Smooth muscle cell of the brain vasculature (primary cell): Measurements from ENCODE around the gene WDR59.
"Not testable (repeated sequence)": the region's sequence is repeated elsewhere in the genome, so short reads cannot be mapped to it uniquely, and the experiment has no call there.

Experiments used
- DNase-seq: peaks from one replicate; pipeline ENCODE4 v3.0.0-alpha.2; 2012; ENCODE audit warnings: low read depth, low spot score

The WDR59 gene

GRCh38 chr16:74982256-74982655 is 2.7 kb downstream of the WDR59 start:
- DNase-seq, result no peak

GRCh38 chr16:74975591-74975990 is 9.3 kb downstream of the WDR59 start:
- DNase-seq, result no peak

- DNase-seq, result no peak
These were observed 11.6 kb downstream of the WDR59 start for GRCh38 chr16:74973304-74973703.

GRCh38 chr16:74954763-74955162 is 30.2 kb downstream of the WDR59 start:
- no peak for DNase-seq

GRCh38 chr16:74951681-74952080 is 33.2 kb downstream of the WDR59 start:
- no peak for DNase-seq

- DNase-seq, result no peak
These were observed 33.7 kb downstream of the WDR59 start for GRCh38 chr16:74951206-74951605.

GRCh38 chr16:74950511-74950910 is 34.4 kb downstream of the WDR59 start:
- no peak for DNase-seq

GRCh38 chr16:74949309-74949708 is 35.6 kb downstream of the WDR59 start:
- DNase-seq, result no peak

GRCh38 chr16:74944466-74944865 is 40.5 kb downstream of the WDR59 start:
- no peak for DNase-seq

GRCh38 chr16:74942977-74943918 is 41.7 kb downstream of the WDR59 start:
- DNase-seq, result no peak

GRCh38 chr16:74942566-74942965 is 42.4 kb downstream of the WDR59 start:
- DNase-seq, result no peak

- DNase-seq, result no peak
These were observed 45.2 kb downstream of the WDR59 start for GRCh38 chr16:74939688-74940087.

GRCh38 chr16:74936902-74937560 is 47.9 kb downstream of the WDR59 start:
- peak; percentile 36 for DNase-seq

- DNase-seq, result no peak
These were observed 53.5 kb downstream of the WDR59 start for GRCh38 chr16:74931445-74931844.

- DNase-seq, result no peak
These were observed 55.3 kb downstream of the WDR59 start for GRCh38 chr16:74929636-74930035.

GRCh38 chr16:74926805-74927204 is 58.1 kb downstream of the WDR59 start:
- no peak for DNase-seq

GRCh38 chr16:74923766-74924460 is 61.0 kb downstream of the WDR59 start:
- DNase-seq, result no peak

GRCh38 chr16:74922150-74923138 is 62.5 kb downstream of the WDR59 start:
- DNase-seq, result no peak

GRCh38 chr16:74921051-74921450 is 63.9 kb downstream of the WDR59 start:
- no peak for DNase-seq

GRCh38 chr16:74909665-74910064 is 75.3 kb downstream of the WDR59 start:
- DNase-seq, result no peak

GRCh38 chr16:74908759-74909158 is 76.2 kb downstream of the WDR59 start:
- not testable (repeated sequence) for DNase-seq
